NCI-H748 treated with DMSO at 0.1 percent for 48 hours (cell line): Measurements from ENCODE around the gene HTRA3.
"Not testable (repeated sequence)": the region's sequence is repeated elsewhere in the genome, so short reads cannot be mapped to it uniquely, and the experiment has no call there.

Experiments
- DNase-seq: peaks from one replicate; lab custom pipeline; 2025; lab: John Stamatoyannopoulos, UW

HTRA3 gene

GRCh38 chr4:8328456-8328855, 58.9 kb downstream of the HTRA3 start:
- no peak for DNase-seq

- DNase-seq: no peak
Observed at GRCh38 chr4:8328866-8329559, 59.5 kb downstream of the HTRA3 start.

- DNase-seq: no peak
Observed at GRCh38 chr4:8329560-8329858, 60.0 kb downstream of the HTRA3 start.

- DNase-seq: no peak
Observed at GRCh38 chr4:8329859-8330761, 60.6 kb downstream of the HTRA3 start.

GRCh38 chr4:8330821-8331574, 61.4 kb downstream of the HTRA3 start:
- DNase-seq: no peak

GRCh38 chr4:8331575-8331955, 62.0 kb downstream of the HTRA3 start:
- DNase-seq: no peak

GRCh38 chr4:8332038-8332857, 62.7 kb downstream of the HTRA3 start:
- no peak for DNase-seq

- no peak for DNase-seq
Observed at GRCh38 chr4:8332891-8333331, 63.4 kb downstream of the HTRA3 start.

- DNase-seq: no peak
Observed at GRCh38 chr4:8333726-8334460, 64.3 kb downstream of the HTRA3 start.

- DNase-seq: no peak
Observed at GRCh38 chr4:8334786-8335460, 65.4 kb downstream of the HTRA3 start.

- DNase-seq: no peak
Observed at GRCh38 chr4:8335848-8336247, 66.3 kb downstream of the HTRA3 start.

- DNase-seq: no peak
Observed at GRCh38 chr4:8336412-8337075, 67.0 kb downstream of the HTRA3 start.

GRCh38 chr4:8338351-8338961, 68.9 kb downstream of the HTRA3 start:
- no peak for DNase-seq

GRCh38 chr4:8340781-8341241, 71.3 kb downstream of the HTRA3 start:
- no peak for DNase-seq

GRCh38 chr4:8341281-8341680, 71.7 kb downstream of the HTRA3 start:
- not testable (repeated sequence) for DNase-seq

GRCh38 chr4:8341691-8342090, 72.1 kb downstream of the HTRA3 start:
- no peak for DNase-seq

- DNase-seq: no peak
Observed at GRCh38 chr4:8342651-8343261, 73.2 kb downstream of the HTRA3 start.

- no peak for DNase-seq
Observed at GRCh38 chr4:8343262-8343966, 73.9 kb downstream of the HTRA3 start.
